ENCODE measurements around the gene AMACR.

The AMACR gene

DNA sequence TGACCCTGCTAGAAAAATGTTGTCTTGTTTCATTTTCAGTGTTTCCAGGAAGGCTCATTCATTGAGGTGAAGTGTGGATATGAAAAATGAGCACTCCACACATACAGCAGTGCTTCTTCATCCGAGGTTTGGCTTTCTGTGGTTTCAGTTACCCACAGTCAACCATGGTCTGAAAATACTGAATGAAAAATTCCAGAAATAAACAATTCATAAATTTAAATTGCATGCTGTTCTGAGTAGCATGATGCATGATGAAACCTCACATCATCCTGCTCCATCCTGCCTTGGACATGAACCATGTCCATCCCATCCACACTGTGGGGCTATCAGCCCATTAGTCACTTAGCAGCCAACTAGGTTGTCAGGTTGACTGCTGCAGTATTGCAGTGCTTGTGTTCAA lies 13.0 kb downstream of the AMACR start:
- no peaks in the 10 kb centered on the region for H3K79me2 ChIP-seq (ENCODE audit: insufficient read depth, low read length)
- H3K4me1 ChIP-seq (ENCODE audit: insufficient read depth, low read length, severe bottlenecking), result no peaks in the 10 kb centered on the region
- H3F3A ChIP-seq (ENCODE audit: insufficient read depth, low read length), result no peaks in the 10 kb centered on the region
- no peak overlapping the region for H2AFZ ChIP-seq (ENCODE audit: low read length)
- H4K20me1 ChIP-seq (ENCODE audit: insufficient read depth, low read length), result no peaks in the 10 kb centered on the region
- no peak for TF ChIP-seq EZH2 (IDR thresholded peaks at IDR 0.05; ENCODE audit: borderline replicate concordance, low read length)
- TF ChIP-seq, protein P1, sequence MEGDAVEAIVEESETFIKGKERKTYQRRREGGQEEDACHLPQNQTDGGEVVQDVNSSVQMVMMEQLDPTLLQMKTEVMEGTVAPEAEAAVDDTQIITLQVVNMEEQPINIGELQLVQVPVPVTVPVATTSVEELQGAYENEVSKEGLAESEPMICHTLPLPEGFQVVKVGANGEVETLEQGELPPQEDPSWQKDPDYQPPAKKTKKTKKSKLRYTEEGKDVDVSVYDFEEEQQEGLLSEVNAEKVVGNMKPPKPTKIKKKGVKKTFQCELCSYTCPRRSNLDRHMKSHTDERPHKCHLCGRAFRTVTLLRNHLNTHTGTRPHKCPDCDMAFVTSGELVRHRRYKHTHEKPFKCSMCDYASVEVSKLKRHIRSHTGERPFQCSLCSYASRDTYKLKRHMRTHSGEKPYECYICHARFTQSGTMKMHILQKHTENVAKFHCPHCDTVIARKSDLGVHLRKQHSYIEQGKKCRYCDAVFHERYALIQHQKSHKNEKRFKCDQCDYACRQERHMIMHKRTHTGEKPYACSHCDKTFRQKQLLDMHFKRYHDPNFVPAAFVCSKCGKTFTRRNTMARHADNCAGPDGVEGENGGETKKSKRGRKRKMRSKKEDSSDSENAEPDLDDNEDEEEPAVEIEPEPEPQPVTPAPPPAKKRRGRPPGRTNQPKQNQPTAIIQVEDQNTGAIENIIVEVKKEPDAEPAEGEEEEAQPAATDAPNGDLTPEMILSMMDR (IDR thresholded peaks at IDR 0.05; ENCODE audit: low read length), result no peak
- no peak overlapping the region for H3K27ac ChIP-seq (ENCODE audit: low read depth, low read length, poor library complexity, severe bottlenecking)
- no peaks in the 10 kb centered on the region for H3K9me2 ChIP-seq (ENCODE audit: low read depth, low read length)
- no peaks in the 10 kb centered on the region for H3K36me3 ChIP-seq (ENCODE audit: insufficient read depth, low read length)
- H3K9me3 ChIP-seq (ENCODE audit: low read length), result no peaks in the 10 kb centered on the region
- H3K4me3 ChIP-seq (ENCODE audit: low read depth, low read length, poor library complexity, severe bottlenecking), result no peak overlapping the region
- H3K4me2 ChIP-seq (ENCODE audit: low read length), result no peak overlapping the region
- no peak overlapping the region for H3K9ac ChIP-seq (ENCODE audit: low read length)
- H3K27me3 ChIP-seq (ENCODE audit: insufficient read depth, low read length), result no peaks in the 10 kb centered on the region

DNA sequence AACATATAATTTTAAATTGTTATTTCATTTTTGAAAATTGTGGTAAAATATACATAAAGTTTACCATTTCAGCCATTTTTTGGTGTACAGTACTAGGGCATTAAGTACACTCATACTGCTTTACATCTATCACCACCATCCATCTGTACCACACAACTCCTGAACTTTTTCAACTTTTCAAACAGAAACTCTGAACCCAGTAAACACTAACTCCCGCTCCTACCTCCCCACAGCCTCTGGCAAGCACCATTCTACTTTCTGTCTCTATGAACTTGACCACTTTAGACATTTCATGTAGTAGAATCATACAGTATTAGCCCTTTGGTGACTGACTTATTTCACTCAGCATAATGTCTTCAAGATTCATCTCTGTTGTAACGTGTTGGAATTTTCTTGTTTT lies 15.0 kb downstream of the AMACR start:
- H4K20me1 ChIP-seq (ENCODE audit: insufficient read depth, low read length), result no peaks in the 10 kb centered on the region
- no peaks in the 10 kb centered on the region for H3F3A ChIP-seq (ENCODE audit: insufficient read depth, low read length)
- H3K36me3 ChIP-seq (ENCODE audit: insufficient read depth, low read length), result peaks cover 10% of the 10 kb centered on the region; the same call in 1 of the 2 replicates
- TF ChIP-seq, protein P1 (IDR thresholded peaks at IDR 0.05; ENCODE audit: low read length), result no peak
- TF ChIP-seq EZH2 (IDR thresholded peaks at IDR 0.05; ENCODE audit: borderline replicate concordance, low read length), result no peak
- H3K9me2 ChIP-seq (ENCODE audit: low read depth, low read length), result no peaks in the 10 kb centered on the region
- H3K4me3 ChIP-seq (ENCODE audit: low read depth, low read length, poor library complexity, severe bottlenecking), result no peak overlapping the region
- no peak overlapping the region for H3K9ac ChIP-seq (ENCODE audit: low read length)
- H3K4me1 ChIP-seq (ENCODE audit: insufficient read depth, low read length, severe bottlenecking), result no peaks in the 10 kb centered on the region
- H2AFZ ChIP-seq (ENCODE audit: low read length), result no peak overlapping the region
- H3K4me2 ChIP-seq (ENCODE audit: low read length), result no peak overlapping the region
- H3K9me3 ChIP-seq (ENCODE audit: low read length), result peaks cover 2% of the 10 kb centered on the region; the same call in 1 of the 2 replicates
- no peak overlapping the region for H3K27ac ChIP-seq (ENCODE audit: low read depth, low read length, poor library complexity, severe bottlenecking)
- H3K79me2 ChIP-seq (ENCODE audit: insufficient read depth, low read length), result no peaks in the 10 kb centered on the region
- no peaks in the 10 kb centered on the region for H3K27me3 ChIP-seq (ENCODE audit: insufficient read depth, low read length)

DNA sequence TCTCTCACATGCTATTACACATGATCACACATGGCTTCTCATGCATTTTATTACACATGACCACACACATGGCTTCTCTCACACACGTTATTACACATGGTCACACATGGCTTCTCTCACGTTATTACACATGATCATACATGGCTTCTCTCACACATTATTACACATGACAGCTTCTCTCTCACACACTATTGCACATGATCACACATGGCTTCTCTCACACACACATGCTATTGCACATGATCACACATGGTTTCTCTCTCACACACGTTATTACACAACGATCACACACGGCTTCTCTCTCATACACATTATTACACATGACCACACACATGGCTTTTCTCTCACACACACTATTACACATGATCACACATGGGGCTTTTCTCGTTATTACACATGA lies 22.4 kb downstream of the AMACR start:
- Histone ChIP-seq H3K9me3 (ENCODE audit: low read length) (peaks cover 5% of the 10 kb centered on the region; the same call in 1 of the 2 replicates), H3K9me2 (ENCODE audit: low read depth, low read length) (no peaks in the 10 kb centered on the region), H3K4me1 (ENCODE audit: insufficient read depth, low read length, severe bottlenecking) (no peaks in the 10 kb centered on the region), H3F3A (ENCODE audit: insufficient read depth, low read length) (no peaks in the 10 kb centered on the region), H3K27me3 (ENCODE audit: insufficient read depth, low read length) (no peaks in the 10 kb centered on the region), H3K27ac (ENCODE audit: low read depth, low read length, poor library complexity, severe bottlenecking) (no peak overlapping the region), H3K36me3 (ENCODE audit: insufficient read depth, low read length) (peaks cover 13% of the 10 kb centered on the region; the same call in 1 of the 2 replicates), H3K4me2 (ENCODE audit: low read length) (no peak overlapping the region), H3K9ac (ENCODE audit: low read length) (no peak overlapping the region), H4K20me1 (ENCODE audit: insufficient read depth, low read length) (no peaks in the 10 kb centered on the region), H3K4me3 (ENCODE audit: low read depth, low read length, poor library complexity, severe bottlenecking) (no peak overlapping the region), H2AFZ (ENCODE audit: low read length) (no peak overlapping the region), H3K79me2 (ENCODE audit: insufficient read depth, low read length) (no peaks in the 10 kb centered on the region)
- TF ChIP-seq EZH2 (IDR thresholded peaks at IDR 0.05; ENCODE audit: borderline replicate concordance, low read length), result no peak
- TF ChIP-seq, protein P1 (IDR thresholded peaks at IDR 0.05; ENCODE audit: low read length), result no peak

Data from OCI-LY1 (cell line).